Duodenal mucosa (tissue), 2 donors: ENCODE data around the gene GBE1.

Experiments
- H3K27ac ChIP-seq: one replicate; pipeline ENCODE4 v1.7.0; 2013; ENCODE audit warnings: low read depth, low read length
- H3K27me3 ChIP-seq, 2 donors: one replicate each; pipeline ENCODE4 v1.7.0; 2013; ENCODE audit warnings: low read length in 2 of 2, control low read depth in 1 of 2; ENCODE audit not compliant: insufficient read depth in 2 of 2, control insufficient read depth in 1 of 2
- H3K36me3 ChIP-seq, 2 donors: one replicate each; pipeline ENCODE4 v1.7.0; 2013; ENCODE audit warnings: low read length in 2 of 2, control low read depth in 1 of 2; ENCODE audit not compliant: insufficient read depth in 2 of 2, control insufficient read depth in 1 of 2
- H3K4me1 ChIP-seq, 2 donors: one replicate each; pipeline ENCODE4 v1.7.0; 2013; ENCODE audit warnings: low read length in 2 of 2, control low read depth in 1 of 2; ENCODE audit not compliant: insufficient read depth in 2 of 2, control insufficient read depth in 1 of 2
- H3K4me3 ChIP-seq, 2 donors: one replicate each; pipeline ENCODE4 v1.7.0; 2013; ENCODE audit warnings: low read length in 2 of 2, low read depth in 1 of 2
- H3K9ac ChIP-seq, 2 donors: one replicate each; pipeline ENCODE4 v1.7.0; 2013; ENCODE audit warnings: low read length in 2 of 2, low read depth in 1 of 2
- H3K9me3 ChIP-seq, 2 donors: one replicate each; pipeline ENCODE4 v1.7.0; 2013; ENCODE audit warnings: low read length in 2 of 2, control low read depth in 1 of 2; ENCODE audit not compliant: control insufficient read depth in 1 of 2

Gene GBE1

GRCh38 chr3:81760924-81761903 lies at the start of gene GBE1:
Gene GBE1 (minus strand): TSS chr3:81761645. CDS start chr3:81761517, 128 bp downstream.
- peak within 1 kb of the TSS; percentile 99 for H3K27ac ChIP-seq
- H3K4me1 ChIP-seq, result peaks cover 14 to 17% of the 10 kb centered on the region in 2 donors
- H3K27me3 ChIP-seq, result no peaks in the 10 kb centered on the region
- H3K36me3 ChIP-seq, result no peaks in the 10 kb centered on the region
- H3K9me3 ChIP-seq, result no peaks in the 10 kb centered on the region
- H3K4me3 ChIP-seq, result peak within 1 kb of the TSS; percentile 82 to 91
- peak within 1 kb of the TSS; percentile 88 to 89 for H3K9ac ChIP-seq

- no peaks in the 10 kb centered on the region for H3K9me3 ChIP-seq
- H3K9ac ChIP-seq, result no peak overlapping the region
- no peak overlapping the region for H3K27ac ChIP-seq
- no peaks in the 10 kb centered on the region for H3K27me3 ChIP-seq
- no peaks in the 10 kb centered on the region for H3K4me1 ChIP-seq
- no peak overlapping the region for H3K4me3 ChIP-seq
- H3K36me3 ChIP-seq, result no peaks in the 10 kb centered on the region
Observed at GRCh38 chr3:81808900-81809299, 47.5 kb upstream of the GBE1 start.

GRCh38 chr3:81799403-81799802 lies 38.0 kb upstream of the GBE1 start:
- H3K36me3 ChIP-seq, result no peaks in the 10 kb centered on the region
- H3K4me3 ChIP-seq, result no peak overlapping the region
- H3K9me3 ChIP-seq, result no peaks in the 10 kb centered on the region
- no peaks in the 10 kb centered on the region for H3K27me3 ChIP-seq
- no peak overlapping the region for H3K9ac ChIP-seq
- no peaks in the 10 kb centered on the region for H3K4me1 ChIP-seq
- no peak overlapping the region for H3K27ac ChIP-seq

GRCh38 chr3:81793410-81793809 lies 32.0 kb upstream of the GBE1 start:
- H3K27ac ChIP-seq, result no peak overlapping the region
- no peaks in the 10 kb centered on the region for H3K9me3 ChIP-seq
- H3K36me3 ChIP-seq, result no peaks in the 10 kb centered on the region
- H3K4me1 ChIP-seq, result no peaks in the 10 kb centered on the region
- no peak overlapping the region for H3K9ac ChIP-seq
- no peak overlapping the region for H3K4me3 ChIP-seq
- no peaks in the 10 kb centered on the region for H3K27me3 ChIP-seq

GRCh38 chr3:81790117-81790516 lies 28.7 kb upstream of the GBE1 start:
- Histone ChIP-seq H3K27me3 (no peaks in the 10 kb centered on the region), H3K27ac (no peak overlapping the region), H3K4me3 (no peak overlapping the region), H3K36me3 (no peaks in the 10 kb centered on the region), H3K9ac (no peak overlapping the region), H3K4me1 (no peaks in the 10 kb centered on the region), H3K9me3 (no peaks in the 10 kb centered on the region)

- no peak overlapping the region for H3K9ac ChIP-seq
- H3K9me3 ChIP-seq, result no peaks in the 10 kb centered on the region
- no peaks in the 10 kb centered on the region for H3K4me1 ChIP-seq
- no peak overlapping the region for H3K27ac ChIP-seq
- no peaks in the 10 kb centered on the region for H3K36me3 ChIP-seq
- H3K4me3 ChIP-seq, result no peak overlapping the region
- H3K27me3 ChIP-seq, result no peaks in the 10 kb centered on the region
Observed at GRCh38 chr3:81789691-81790090, 28.2 kb upstream of the GBE1 start.

GRCh38 chr3:81788610-81789009 lies 27.2 kb upstream of the GBE1 start:
- no peaks in the 10 kb centered on the region for H3K4me1 ChIP-seq
- H3K27ac ChIP-seq, result no peak overlapping the region
- H3K9ac ChIP-seq, result no peak overlapping the region
- H3K36me3 ChIP-seq, result no peaks in the 10 kb centered on the region
- H3K9me3 ChIP-seq, result no peaks in the 10 kb centered on the region
- no peak overlapping the region for H3K4me3 ChIP-seq
- no peaks in the 10 kb centered on the region for H3K27me3 ChIP-seq

GRCh38 chr3:81788044-81788443 lies 26.6 kb upstream of the GBE1 start:
- Histone ChIP-seq H3K4me3 (no peak overlapping the region), H3K9ac (no peak overlapping the region), H3K9me3 (no peaks in the 10 kb centered on the region), H3K27me3 (no peaks in the 10 kb centered on the region), H3K36me3 (no peaks in the 10 kb centered on the region), H3K4me1 (no peaks in the 10 kb centered on the region), H3K27ac (no peak overlapping the region)

GRCh38 chr3:81782585-81782984 lies 21.1 kb upstream of the GBE1 start:
- Histone ChIP-seq H3K27ac (no peak overlapping the region), H3K4me1 (no peaks in the 10 kb centered on the region), H3K9ac (no peak overlapping the region), H3K4me3 (no peak overlapping the region), H3K9me3 (no peaks in the 10 kb centered on the region), H3K27me3 (no peaks in the 10 kb centered on the region), H3K36me3 (no peaks in the 10 kb centered on the region)

GRCh38 chr3:81778678-81779182 lies 17.3 kb upstream of the GBE1 start:
- H3K27me3 ChIP-seq, result no peaks in the 10 kb centered on the region
- no peak overlapping the region for H3K9ac ChIP-seq
- no peaks in the 10 kb centered on the region for H3K36me3 ChIP-seq
- H3K9me3 ChIP-seq, result no peaks in the 10 kb centered on the region
- no peaks in the 10 kb centered on the region for H3K4me1 ChIP-seq
- no peak overlapping the region for H3K4me3 ChIP-seq
- H3K27ac ChIP-seq, result no peak overlapping the region
